HepG2 (cell line): ENCODE results near the gene SLC38A3. TPM values are rescaled to one million over a fixed set of nuclear protein-coding genes. Genes with fewer than 3 reads are reported as not detected.

Experiments used
- BRCA1 ChIP-seq: sonication (generic); formaldehyde crosslinking; IDR thresholded peaks from 2 replicates; pipeline ENCODE4 v1.4.0; 2020; ENCODE audit warnings: missing genetic modification reagents
- CCDC6 ChIP-seq: sonication (generic); formaldehyde crosslinking; IDR thresholded peaks from 2 replicates; pipeline ENCODE4 v1.8.1; 2022; ENCODE audit warnings: mild to moderate bottlenecking, missing genetic modification reagents, moderate library complexity
- ELF3 ChIP-seq: IDR thresholded peaks from 2 replicates; pipeline ENCODE4 v1.6.1; 2016; ENCODE audit warnings: missing genetic modification reagents, missing compliant biosample characterization
- IKZF1 ChIP-seq: fragments of 450-650 bp; IDR thresholded peaks from 2 replicates; pipeline ENCODE4 v1.7.1; 2016
- NR3C1 ChIP-seq: sonication (generic); formaldehyde crosslinking; IDR thresholded peaks from 2 replicates; pipeline ENCODE4 v1.4.0; 2020; ENCODE audit warnings: missing genetic modification reagents
- RFXANK ChIP-seq: IDR thresholded peaks from 2 replicates; pipeline ENCODE4 v1.6.1; 2016
- SALL1 ChIP-seq: sonication (generic); formaldehyde crosslinking; IDR thresholded peaks from 2 replicates; pipeline ENCODE4 v1.8.0; 2022; ENCODE audit warnings: mild to moderate bottlenecking, missing genetic modification reagents
- SALL2 ChIP-seq: sonication (generic); formaldehyde crosslinking; IDR thresholded peaks from 2 replicates; pipeline ENCODE4 v1.8.1; 2023; ENCODE audit warnings: mild to moderate bottlenecking, missing genetic modification reagents, inconsistent platforms
- SRY ChIP-seq: sonication (generic); formaldehyde crosslinking; IDR thresholded peaks from 2 replicates; pipeline ENCODE4 v1.8.0; 2022; ENCODE audit warnings: mild to moderate bottlenecking, missing genetic modification reagents
- THYN1 ChIP-seq: sonication (generic); formaldehyde crosslinking; IDR thresholded peaks from 2 replicates; pipeline ENCODE4 v1.8.1; 2023; ENCODE audit warnings: low read depth, mild to moderate bottlenecking, moderate library complexity, missing genetic modification reagents, borderline replicate concordance
- ZBTB7B ChIP-seq: sonication (generic); formaldehyde crosslinking; IDR thresholded peaks from 2 replicates; pipeline ENCODE4 v1.4.0; 2020; ENCODE audit warnings: missing genetic modification reagents
- ZC3H4 ChIP-seq: sonication (generic); formaldehyde crosslinking; IDR thresholded peaks from 2 replicates; pipeline ENCODE4 v1.4.0; 2020; ENCODE audit warnings: missing genetic modification reagents, borderline replicate concordance
- ZNF337 ChIP-seq: sonication (generic); formaldehyde crosslinking; IDR thresholded peaks from 2 replicates; pipeline ENCODE4 v1.5.1; 2020; ENCODE audit warnings: missing genetic modification reagents, low read depth, mild to moderate bottlenecking, borderline replicate concordance
- ZNF572 ChIP-seq: sonication (generic); formaldehyde crosslinking; IDR thresholded peaks from 2 replicates; pipeline ENCODE4 v1.5.1; 2020; ENCODE audit warnings: mild to moderate bottlenecking, missing genetic modification reagents
- ZNF605 ChIP-seq: sonication (generic); formaldehyde crosslinking; IDR thresholded peaks from 2 replicates; pipeline ENCODE4 v1.8.0; 2022; ENCODE audit warnings: mild to moderate bottlenecking, missing genetic modification reagents
- ZSCAN12 ChIP-seq: sonication (generic); formaldehyde crosslinking; IDR thresholded peaks from 2 replicates; pipeline ENCODE4 v1.9.0; 2021; ENCODE audit warnings: mild to moderate bottlenecking, missing genetic modification reagents
- polyA plus RNA-seq, 8 experiments: library from polyadenylated mRNA; depleted of rRNA in 3 of 8; stranded (reverse) in 7 of 8; unstranded in 1 of 8; fragments of >200 nt; fragmentation: Illumina TruSeq in 4 of 8; extraction: Trizol in 4 of 8; gene quantifications; 2 replicates each; pipeline versions ENCODE4 v1.2.1 to v1.2.3, GENCODE V29; 2011 to 2016; ENCODE audit warnings: low read depth in 4 of 8, missing spikeins in 1 of 8, mixed read lengths in 1 of 8; ENCODE audit not compliant: insufficient read depth in 1 of 8
- total RNA-seq, 5 experiments: library from RNA; depleted of rRNA; stranded (reverse); fragments of >200 nt; fragmentation: Illumina TruSeq; extraction: Trizol; gene quantifications; 2 replicates each; pipeline ENCODE4 v1.2.3, GENCODE V29; 2016; ENCODE audit warnings: low read depth in 1 of 5
- TF ChIP-seq, protein P1 (sequence below): sonication (generic); formaldehyde crosslinking; IDR thresholded peaks from 2 replicates; pipeline ENCODE4 v1.4.0; 2020; ENCODE audit warnings: missing genetic modification reagents
- TF ChIP-seq, protein P2 (sequence below): sonication (generic); formaldehyde crosslinking; IDR thresholded peaks from 2 replicates; pipeline ENCODE4 v1.5.0; 2020; ENCODE audit warnings: mild to moderate bottlenecking, missing genetic modification reagents
- TF ChIP-seq, protein P3 (sequence below): IDR thresholded peaks from 2 replicates; pipeline ENCODE4 v1.6.1; 2012; ENCODE audit warnings: low read length, improper control_type of control experiment
- TF ChIP-seq, protein P4 (sequence below): sonication (generic); formaldehyde crosslinking; IDR thresholded peaks from 2 replicates; pipeline ENCODE4 v1.4.0; 2020; ENCODE audit warnings: missing genetic modification reagents
- TF ChIP-seq, protein P5 (sequence below): IDR thresholded peaks from 2 replicates; pipeline ENCODE4 v1.6.1; 2016; ENCODE audit warnings: low read depth

SLC38A3 gene
- total and polyA plus RNA-seq, 2 of the 13 experiments (the other 11 are each of a cell fraction or from before 2014, with no cell fraction given) = 29.8 to 164 TPM

DNA sequence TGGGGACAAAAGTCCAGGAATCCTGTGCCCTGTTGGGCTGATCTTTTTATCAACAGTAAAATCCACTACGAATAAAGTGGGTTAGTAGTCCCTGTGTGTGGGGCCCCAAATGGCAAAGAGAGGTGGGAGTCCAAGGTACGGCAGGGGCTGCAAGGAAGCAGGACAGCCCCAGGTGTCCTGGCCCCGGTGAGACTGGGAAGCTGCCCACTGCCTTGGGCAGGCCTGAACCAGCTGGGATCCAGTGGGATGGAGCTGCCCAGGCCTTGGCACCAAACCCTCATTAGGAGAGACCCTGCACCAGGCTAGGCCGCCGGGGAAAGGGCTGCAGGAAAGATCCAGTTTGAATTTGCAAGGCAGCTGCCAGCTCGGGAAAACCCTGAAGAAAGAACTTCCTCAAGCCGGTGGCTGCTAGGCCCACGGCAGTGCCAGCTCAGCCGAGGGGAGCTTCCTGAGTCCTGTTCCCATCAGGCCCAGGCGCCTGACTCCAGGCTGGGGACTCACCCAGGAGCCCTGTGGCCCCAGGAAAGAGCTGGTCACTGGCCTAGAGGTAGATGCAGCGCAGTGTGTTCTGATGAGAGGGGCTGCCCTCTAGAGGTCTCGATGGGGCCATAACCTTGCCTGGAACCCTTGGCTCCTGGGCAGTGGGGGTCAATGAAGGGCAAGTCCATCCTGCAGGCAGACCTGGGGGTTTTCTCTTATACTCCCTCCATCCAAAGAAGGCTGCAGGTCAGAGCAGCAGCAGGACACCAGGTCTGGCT lies 16.5 kb downstream of the SLC38A3 start (continued):
- 0 out of 2 replicates have a peak, but pooled peaks have one; percentile 29 for TF ChIP-seq ZNF572 (CRISPR knock-in tag)
- peak; percentile 40; the same call in 1 of the 2 replicates for TF ChIP-seq CCDC6 (CRISPR knock-in tag)
- peak; percentile 37; the same call in 1 of the 2 replicates for TF ChIP-seq SALL1
- no peak for TF ChIP-seq SRY (CRISPR knock-in tag)
- 0 out of 2 replicates have a peak, but pooled peaks have one; percentile 28 for TF ChIP-seq BRCA1 (CRISPR knock-in tag)
- no peak for TF ChIP-seq NR3C1 (CRISPR knock-in tag)
- TF ChIP-seq, protein P1, sequence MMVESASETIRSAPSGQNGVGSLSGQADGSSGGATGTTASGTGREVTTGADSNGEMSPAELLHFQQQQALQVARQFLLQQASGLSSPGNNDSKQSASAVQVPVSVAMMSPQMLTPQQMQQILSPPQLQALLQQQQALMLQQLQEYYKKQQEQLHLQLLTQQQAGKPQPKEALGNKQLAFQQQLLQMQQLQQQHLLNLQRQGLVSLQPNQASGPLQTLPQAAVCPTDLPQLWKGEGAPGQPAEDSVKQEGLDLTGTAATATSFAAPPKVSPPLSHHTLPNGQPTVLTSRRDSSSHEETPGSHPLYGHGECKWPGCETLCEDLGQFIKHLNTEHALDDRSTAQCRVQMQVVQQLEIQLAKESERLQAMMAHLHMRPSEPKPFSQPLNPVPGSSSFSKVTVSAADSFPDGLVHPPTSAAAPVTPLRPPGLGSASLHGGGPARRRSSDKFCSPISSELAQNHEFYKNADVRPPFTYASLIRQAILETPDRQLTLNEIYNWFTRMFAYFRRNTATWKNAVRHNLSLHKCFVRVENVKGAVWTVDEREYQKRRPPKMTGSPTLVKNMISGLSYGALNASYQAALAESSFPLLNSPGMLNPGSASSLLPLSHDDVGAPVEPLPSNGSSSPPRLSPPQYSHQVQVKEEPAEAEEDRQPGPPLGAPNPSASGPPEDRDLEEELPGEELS (CRISPR knock-in tag) = no peak; the same call in 1 of the 2 replicates
- TF ChIP-seq, protein P2, sequence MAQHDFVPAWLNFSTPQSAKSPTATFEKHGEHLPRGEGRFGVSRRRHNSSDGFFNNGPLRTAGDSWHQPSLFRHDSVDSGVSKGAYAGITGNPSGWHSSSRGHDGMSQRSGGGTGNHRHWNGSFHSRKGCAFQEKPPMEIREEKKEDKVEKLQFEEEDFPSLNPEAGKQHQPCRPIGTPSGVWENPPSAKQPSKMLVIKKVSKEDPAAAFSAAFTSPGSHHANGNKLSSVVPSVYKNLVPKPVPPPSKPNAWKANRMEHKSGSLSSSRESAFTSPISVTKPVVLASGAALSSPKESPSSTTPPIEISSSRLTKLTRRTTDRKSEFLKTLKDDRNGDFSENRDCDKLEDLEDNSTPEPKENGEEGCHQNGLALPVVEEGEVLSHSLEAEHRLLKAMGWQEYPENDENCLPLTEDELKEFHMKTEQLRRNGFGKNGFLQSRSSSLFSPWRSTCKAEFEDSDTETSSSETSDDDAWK (CRISPR knock-in tag) = no peak
- peak; percentile 48; the same call in 1 of the 2 replicates for TF ChIP-seq ZBTB7B (CRISPR knock-in tag)
- TF ChIP-seq ELF3 (CRISPR knock-in tag) = peak; percentile 49; the same call in 1 of the 2 replicates
- TF ChIP-seq, protein P3, sequence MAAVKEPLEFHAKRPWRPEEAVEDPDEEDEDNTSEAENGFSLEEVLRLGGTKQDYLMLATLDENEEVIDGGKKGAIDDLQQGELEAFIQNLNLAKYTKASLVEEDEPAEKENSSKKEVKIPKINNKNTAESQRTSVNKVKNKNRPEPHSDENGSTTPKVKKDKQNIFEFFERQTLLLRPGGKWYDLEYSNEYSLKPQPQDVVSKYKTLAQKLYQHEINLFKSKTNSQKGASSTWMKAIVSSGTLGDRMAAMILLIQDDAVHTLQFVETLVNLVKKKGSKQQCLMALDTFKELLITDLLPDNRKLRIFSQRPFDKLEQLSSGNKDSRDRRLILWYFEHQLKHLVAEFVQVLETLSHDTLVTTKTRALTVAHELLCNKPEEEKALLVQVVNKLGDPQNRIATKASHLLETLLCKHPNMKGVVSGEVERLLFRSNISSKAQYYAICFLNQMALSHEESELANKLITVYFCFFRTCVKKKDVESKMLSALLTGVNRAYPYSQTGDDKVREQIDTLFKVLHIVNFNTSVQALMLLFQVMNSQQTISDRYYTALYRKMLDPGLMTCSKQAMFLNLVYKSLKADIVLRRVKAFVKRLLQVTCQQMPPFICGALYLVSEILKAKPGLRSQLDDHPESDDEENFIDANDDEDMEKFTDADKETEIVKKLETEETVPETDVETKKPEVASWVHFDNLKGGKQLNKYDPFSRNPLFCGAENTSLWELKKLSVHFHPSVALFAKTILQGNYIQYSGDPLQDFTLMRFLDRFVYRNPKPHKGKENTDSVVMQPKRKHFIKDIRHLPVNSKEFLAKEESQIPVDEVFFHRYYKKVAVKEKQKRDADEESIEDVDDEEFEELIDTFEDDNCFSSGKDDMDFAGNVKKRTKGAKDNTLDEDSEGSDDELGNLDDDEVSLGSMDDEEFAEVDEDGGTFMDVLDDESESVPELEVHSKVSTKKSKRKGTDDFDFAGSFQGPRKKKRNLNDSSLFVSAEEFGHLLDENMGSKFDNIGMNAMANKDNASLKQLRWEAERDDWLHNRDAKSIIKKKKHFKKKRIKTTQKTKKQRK = no peak
- TF ChIP-seq SALL2 (CRISPR knock-in tag) = no peak
- TF ChIP-seq, protein P4, sequence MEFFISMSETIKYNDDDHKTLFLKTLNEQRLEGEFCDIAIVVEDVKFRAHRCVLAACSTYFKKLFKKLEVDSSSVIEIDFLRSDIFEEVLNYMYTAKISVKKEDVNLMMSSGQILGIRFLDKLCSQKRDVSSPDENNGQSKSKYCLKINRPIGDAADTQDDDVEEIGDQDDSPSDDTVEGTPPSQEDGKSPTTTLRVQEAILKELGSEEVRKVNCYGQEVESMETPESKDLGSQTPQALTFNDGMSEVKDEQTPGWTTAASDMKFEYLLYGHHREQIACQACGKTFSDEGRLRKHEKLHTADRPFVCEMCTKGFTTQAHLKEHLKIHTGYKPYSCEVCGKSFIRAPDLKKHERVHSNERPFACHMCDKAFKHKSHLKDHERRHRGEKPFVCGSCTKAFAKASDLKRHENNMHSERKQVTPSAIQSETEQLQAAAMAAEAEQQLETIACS (CRISPR knock-in tag) = 0 out of 2 replicates have a peak, but pooled peaks have one; percentile 22
- TF ChIP-seq, protein P5, sequence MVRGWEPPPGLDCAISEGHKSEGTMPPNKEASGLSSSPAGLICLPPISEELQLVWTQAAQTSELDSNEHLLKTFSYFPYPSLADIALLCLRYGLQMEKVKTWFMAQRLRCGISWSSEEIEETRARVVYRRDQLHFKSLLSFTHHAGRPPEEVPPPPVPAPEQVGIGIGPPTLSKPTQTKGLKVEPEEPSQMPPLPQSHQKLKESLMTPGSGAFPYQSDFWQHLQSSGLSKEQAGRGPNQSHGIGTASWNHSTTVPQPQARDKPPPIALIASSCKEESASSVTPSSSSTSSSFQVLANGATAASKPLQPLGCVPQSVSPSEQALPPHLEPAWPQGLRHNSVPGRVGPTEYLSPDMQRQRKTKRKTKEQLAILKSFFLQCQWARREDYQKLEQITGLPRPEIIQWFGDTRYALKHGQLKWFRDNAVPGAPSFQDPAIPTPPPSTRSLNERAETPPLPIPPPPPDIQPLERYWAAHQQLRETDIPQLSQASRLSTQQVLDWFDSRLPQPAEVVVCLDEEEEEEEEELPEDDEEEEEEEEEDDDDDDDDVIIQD (CRISPR knock-in tag) = no peak
- TF ChIP-seq ZSCAN12 = no peak
- no peak for TF ChIP-seq ZNF337 (CRISPR knock-in tag)
- no peak for TF ChIP-seq ZC3H4 (CRISPR knock-in tag)
- no peak for TF ChIP-seq RFXANK (CRISPR knock-in tag)
- TF ChIP-seq IKZF1 = no peak
- TF ChIP-seq ZNF605 = peak; percentile 89
- TF ChIP-seq THYN1 = peak; percentile 48; the same call in 1 of the 2 replicates
